Panc1 (cell line): ENCODE data around the gene KRTAP20-4.

Experiments
- CTCF ChIP-seq: fragments of 450-650 bp; IDR thresholded peaks from 2 replicates; pipeline ENCODE4 v1.5.1; 2017; ENCODE audit warnings: mild to moderate bottlenecking
- POLR2AphosphoS5 ChIP-seq: IDR thresholded peaks from 2 replicates; pipeline ENCODE4 v1.6.1; 2012; ENCODE audit warnings: mild to moderate bottlenecking, low read depth, low read length, moderate library complexity

GRCh38 chr21:30625449-30626165 is 5.2 kb downstream of the KRTAP20-4 start:
- no peak for TF ChIP-seq CTCF
- TF ChIP-seq POLR2AphosphoS5, result no peak
